Adrenal gland (tissue), 5 donors: Measurements from ENCODE around the gene STARD13.

Experiments used
- POLR2A ChIP-seq, 2 donors: fragments of 450-650 bp; IDR thresholded peaks; one replicate each; pipeline ENCODE4 v1.6.1; 2017; ENCODE audit warnings: antibody characterized with exemption in 2 of 2, mild to moderate bottlenecking in 2 of 2, moderate library complexity in 1 of 2
- TF ChIP-seq, protein P1 (sequence below), 6 experiments: fragments of 450-650 bp in 4 of 6; fragments of 200-600 bp in 2 of 6; sonication (generic) in 1 of 6; IDR thresholded peaks; 1 replicate in 5 of 6; 2 replicates in 1 of 6; pipeline versions ENCODE4 v1.5.1 to v1.8.0; 2016 to 2021; ENCODE audit warnings: antibody characterized with exemption in 6 of 6, mild to moderate bottlenecking in 2 of 6, moderate library complexity in 1 of 6
- donor health status: DM: no; HTN: no; CAD: no.

DNA sequence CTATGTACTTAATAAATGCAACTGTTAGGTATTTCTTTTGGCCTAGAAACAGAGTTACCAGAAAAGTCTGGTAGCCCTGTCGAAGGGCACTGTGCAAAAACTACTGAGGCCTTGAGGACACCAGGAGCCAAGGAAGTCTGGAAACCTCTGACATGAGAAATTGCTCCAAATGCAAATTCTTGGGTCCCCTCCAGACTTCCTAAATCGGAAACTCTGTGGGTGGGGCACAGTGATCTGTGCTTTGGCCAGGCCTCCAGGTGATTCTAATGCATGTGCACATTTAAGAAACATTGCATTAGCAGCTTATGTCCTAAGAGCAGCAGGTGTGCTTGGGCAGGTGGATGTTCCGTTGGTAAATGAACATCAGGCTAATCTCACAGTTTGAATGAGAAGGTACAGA lies 50.0 kb downstream of the STARD13 start:
- TF ChIP-seq, protein P1, sequence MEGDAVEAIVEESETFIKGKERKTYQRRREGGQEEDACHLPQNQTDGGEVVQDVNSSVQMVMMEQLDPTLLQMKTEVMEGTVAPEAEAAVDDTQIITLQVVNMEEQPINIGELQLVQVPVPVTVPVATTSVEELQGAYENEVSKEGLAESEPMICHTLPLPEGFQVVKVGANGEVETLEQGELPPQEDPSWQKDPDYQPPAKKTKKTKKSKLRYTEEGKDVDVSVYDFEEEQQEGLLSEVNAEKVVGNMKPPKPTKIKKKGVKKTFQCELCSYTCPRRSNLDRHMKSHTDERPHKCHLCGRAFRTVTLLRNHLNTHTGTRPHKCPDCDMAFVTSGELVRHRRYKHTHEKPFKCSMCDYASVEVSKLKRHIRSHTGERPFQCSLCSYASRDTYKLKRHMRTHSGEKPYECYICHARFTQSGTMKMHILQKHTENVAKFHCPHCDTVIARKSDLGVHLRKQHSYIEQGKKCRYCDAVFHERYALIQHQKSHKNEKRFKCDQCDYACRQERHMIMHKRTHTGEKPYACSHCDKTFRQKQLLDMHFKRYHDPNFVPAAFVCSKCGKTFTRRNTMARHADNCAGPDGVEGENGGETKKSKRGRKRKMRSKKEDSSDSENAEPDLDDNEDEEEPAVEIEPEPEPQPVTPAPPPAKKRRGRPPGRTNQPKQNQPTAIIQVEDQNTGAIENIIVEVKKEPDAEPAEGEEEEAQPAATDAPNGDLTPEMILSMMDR (IDR thresholded peaks at IDR 0.05), result no peak
- TF ChIP-seq POLR2A (IDR thresholded peaks at IDR 0.05), result no peak
